ENCODE results near the gene RILPL1. TPM values are rescaled to one million over a fixed set of nuclear protein-coding genes. Genes with fewer than 3 reads are reported as not detected.
"Not testable (repeated sequence)": the region's sequence is repeated elsewhere in the genome, so short reads cannot be mapped to it uniquely, and the experiment has no call there.

RILPL1 gene
- total RNA-seq, 1 experiment from 2014 or later, result 9.7 TPM

DNA sequence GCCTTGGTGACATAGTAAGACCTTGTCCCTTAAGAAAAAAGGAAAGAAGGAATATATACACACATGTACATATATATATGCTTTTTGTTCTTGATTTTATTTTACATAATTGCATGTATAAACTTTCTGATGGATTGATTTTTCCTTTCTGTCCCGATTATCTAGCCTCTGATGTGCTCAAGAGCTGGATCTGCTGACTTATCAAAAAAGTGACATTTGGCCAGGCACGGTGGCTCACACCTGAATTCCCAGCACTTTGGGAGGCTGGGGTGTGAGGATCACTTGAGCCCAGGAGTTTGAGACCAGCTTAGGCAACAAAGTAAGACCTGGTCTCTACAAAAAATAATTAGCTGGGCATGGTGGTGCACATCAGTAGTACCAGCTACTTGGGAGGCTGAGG, 63.5 kb downstream of the RILPL1 start:
- Mint-ChIP-seq H3K27ac (ENCODE audit: unreplicated experiment) (no peak overlapping the region), H3K27me3 (ENCODE audit: unreplicated experiment) (no peaks in the 10 kb centered on the region), H3K4me1 (ENCODE audit: low read depth, unreplicated experiment) (no peaks in the 10 kb centered on the region), H3K9me3 (ENCODE audit: low read depth, unreplicated experiment) (no peaks in the 10 kb centered on the region), H3K36me3 (ENCODE audit: insufficient read depth, unreplicated experiment) (no peaks in the 10 kb centered on the region), H3K4me3 (ENCODE audit: low read depth, unreplicated experiment) (no peak overlapping the region)
- intact Hi-C loops (cut with micrococcal nuclease; ENCODE audit: unreplicated experiment), result no loop called here
- CTCF ChIA-PET, result interaction anchor here (0.7 to 1.6 kb wide), 2 partner anchors 37 to 104 kb away, joined by 3 to 5 read pairs; no protein-coding TSS in a partner anchor
- BruUV-seq (replicated peaks), result no TSS peak
- TF ChIP-seq, protein P1, sequence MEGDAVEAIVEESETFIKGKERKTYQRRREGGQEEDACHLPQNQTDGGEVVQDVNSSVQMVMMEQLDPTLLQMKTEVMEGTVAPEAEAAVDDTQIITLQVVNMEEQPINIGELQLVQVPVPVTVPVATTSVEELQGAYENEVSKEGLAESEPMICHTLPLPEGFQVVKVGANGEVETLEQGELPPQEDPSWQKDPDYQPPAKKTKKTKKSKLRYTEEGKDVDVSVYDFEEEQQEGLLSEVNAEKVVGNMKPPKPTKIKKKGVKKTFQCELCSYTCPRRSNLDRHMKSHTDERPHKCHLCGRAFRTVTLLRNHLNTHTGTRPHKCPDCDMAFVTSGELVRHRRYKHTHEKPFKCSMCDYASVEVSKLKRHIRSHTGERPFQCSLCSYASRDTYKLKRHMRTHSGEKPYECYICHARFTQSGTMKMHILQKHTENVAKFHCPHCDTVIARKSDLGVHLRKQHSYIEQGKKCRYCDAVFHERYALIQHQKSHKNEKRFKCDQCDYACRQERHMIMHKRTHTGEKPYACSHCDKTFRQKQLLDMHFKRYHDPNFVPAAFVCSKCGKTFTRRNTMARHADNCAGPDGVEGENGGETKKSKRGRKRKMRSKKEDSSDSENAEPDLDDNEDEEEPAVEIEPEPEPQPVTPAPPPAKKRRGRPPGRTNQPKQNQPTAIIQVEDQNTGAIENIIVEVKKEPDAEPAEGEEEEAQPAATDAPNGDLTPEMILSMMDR (IDR thresholded peaks at IDR 0.05; ENCODE audit: unreplicated experiment), result no peak
- no peak for DNase-seq

DNA sequence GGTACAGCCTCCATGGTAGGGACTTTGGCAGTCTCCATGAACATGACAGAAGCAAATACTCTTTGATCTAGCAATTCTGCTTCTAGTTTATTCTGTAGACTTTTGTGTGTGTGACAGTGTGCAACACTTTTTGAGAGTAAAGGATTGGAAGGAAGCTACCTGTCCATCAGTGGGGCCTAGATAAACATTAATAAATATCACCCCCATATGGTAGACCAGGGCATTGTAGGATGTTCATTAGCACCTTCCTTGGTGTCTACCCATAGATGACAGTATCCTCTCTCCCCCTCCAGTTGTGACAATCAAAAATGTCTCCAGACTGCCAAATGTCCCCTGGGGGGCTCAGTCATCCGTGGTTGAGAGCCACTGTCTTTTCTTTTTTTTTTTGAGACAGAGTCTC, 64.7 kb downstream of the RILPL1 start:
- Mint-ChIP-seq H3K36me3 (ENCODE audit: insufficient read depth, unreplicated experiment) (no peaks in the 10 kb centered on the region), H3K9me3 (ENCODE audit: low read depth, unreplicated experiment) (no peaks in the 10 kb centered on the region), H3K27me3 (ENCODE audit: unreplicated experiment) (no peaks in the 10 kb centered on the region), H3K4me1 (ENCODE audit: low read depth, unreplicated experiment) (no peaks in the 10 kb centered on the region), H3K27ac (ENCODE audit: unreplicated experiment) (no peak overlapping the region), H3K4me3 (ENCODE audit: low read depth, unreplicated experiment) (no peak overlapping the region)
- TF ChIP-seq, protein P1 (IDR thresholded peaks at IDR 0.05; ENCODE audit: unreplicated experiment), result no peak
- no TSS peak for BruUV-seq (replicated peaks)
- intact Hi-C loops (cut with micrococcal nuclease; ENCODE audit: unreplicated experiment), result no loop called here
- DNase-seq, result no peak
- CTCF ChIA-PET, result interaction anchor here (1.6 kb wide), 1 partner anchor 103 kb away, joined by 5 read pairs; no protein-coding TSS in a partner anchor

DNA sequence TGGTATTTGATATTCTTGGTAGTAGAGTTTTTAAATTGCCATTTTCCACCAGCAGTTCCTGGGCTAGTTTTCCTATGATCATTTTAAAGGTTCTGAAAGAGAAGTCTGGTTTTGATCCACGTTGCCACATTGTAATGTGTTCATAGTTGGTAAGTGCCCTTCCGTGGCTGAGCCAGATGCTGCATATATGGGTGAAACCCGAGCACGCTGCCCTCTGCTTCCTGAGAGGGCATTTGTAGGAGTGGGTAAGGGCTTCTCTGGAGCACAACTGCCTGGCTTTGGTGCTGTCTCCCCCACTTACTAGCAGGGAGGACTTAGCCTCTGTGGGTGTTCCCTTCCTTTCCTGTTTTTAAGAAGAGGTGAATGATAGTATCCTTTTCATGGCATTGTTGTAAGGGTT, 68.4 kb downstream of the RILPL1 start:
- peaks cover under 1% of the 10 kb centered on the region for H3K4me1 Mint-ChIP-seq (ENCODE audit: low read depth, unreplicated experiment)
- no peaks in the 10 kb centered on the region for H3K9me3 Mint-ChIP-seq (ENCODE audit: low read depth, unreplicated experiment)
- no peak for DNase-seq
- peaks cover 5% of the 10 kb centered on the region for H3K36me3 Mint-ChIP-seq (ENCODE audit: insufficient read depth, unreplicated experiment)
- no peak overlapping the region for H3K4me3 Mint-ChIP-seq (ENCODE audit: low read depth, unreplicated experiment)
- TF ChIP-seq, protein P1 (IDR thresholded peaks at IDR 0.05; ENCODE audit: unreplicated experiment), result no peak
- intact Hi-C loops (cut with micrococcal nuclease; ENCODE audit: unreplicated experiment), result no loop called here
- BruUV-seq (replicated peaks), result no TSS peak
- no peaks in the 10 kb centered on the region for H3K27me3 Mint-ChIP-seq (ENCODE audit: unreplicated experiment)
- H3K27ac Mint-ChIP-seq (ENCODE audit: unreplicated experiment), result no peak overlapping the region
- CTCF ChIA-PET, result no interaction called here

DNA sequence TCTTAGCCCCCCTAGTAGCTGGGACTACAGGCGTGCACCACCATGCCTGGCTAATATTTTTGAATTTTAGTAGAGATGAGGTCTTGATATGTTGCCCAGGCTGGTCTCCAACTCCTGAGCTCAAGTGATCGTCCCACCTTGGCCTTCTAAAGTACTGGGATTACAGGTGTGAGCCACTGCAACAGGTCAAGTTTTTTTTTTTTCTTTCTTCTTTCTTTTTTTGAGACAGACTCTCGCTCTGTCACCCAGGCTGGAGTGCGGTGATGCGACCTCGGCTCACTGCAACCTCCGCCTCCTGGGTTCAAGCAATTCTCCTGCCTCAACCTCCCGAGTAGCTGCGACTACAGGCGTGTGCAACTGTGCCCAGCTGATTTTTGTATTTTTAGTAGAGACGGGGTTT, 70.3 kb downstream of the RILPL1 start:
- CTCF ChIA-PET, result interaction anchor here (0.6 kb wide), 1 partner anchor 15 kb away, joined by 5 read pairs; no protein-coding TSS in a partner anchor
- H3K27ac Mint-ChIP-seq (ENCODE audit: unreplicated experiment); H3K9me3 Mint-ChIP-seq (ENCODE audit: low read depth, unreplicated experiment); BruUV-seq (replicated peaks); DNase-seq; H3K4me1 Mint-ChIP-seq (ENCODE audit: low read depth, unreplicated experiment); intact Hi-C loops (cut with micrococcal nuclease; ENCODE audit: unreplicated experiment); H3K4me3 Mint-ChIP-seq (ENCODE audit: low read depth, unreplicated experiment); H3K27me3 Mint-ChIP-seq (ENCODE audit: unreplicated experiment): not testable (repeated sequence)
- H3K36me3 Mint-ChIP-seq (ENCODE audit: insufficient read depth, unreplicated experiment), result peaks cover 18% of the 10 kb centered on the region

DNA sequence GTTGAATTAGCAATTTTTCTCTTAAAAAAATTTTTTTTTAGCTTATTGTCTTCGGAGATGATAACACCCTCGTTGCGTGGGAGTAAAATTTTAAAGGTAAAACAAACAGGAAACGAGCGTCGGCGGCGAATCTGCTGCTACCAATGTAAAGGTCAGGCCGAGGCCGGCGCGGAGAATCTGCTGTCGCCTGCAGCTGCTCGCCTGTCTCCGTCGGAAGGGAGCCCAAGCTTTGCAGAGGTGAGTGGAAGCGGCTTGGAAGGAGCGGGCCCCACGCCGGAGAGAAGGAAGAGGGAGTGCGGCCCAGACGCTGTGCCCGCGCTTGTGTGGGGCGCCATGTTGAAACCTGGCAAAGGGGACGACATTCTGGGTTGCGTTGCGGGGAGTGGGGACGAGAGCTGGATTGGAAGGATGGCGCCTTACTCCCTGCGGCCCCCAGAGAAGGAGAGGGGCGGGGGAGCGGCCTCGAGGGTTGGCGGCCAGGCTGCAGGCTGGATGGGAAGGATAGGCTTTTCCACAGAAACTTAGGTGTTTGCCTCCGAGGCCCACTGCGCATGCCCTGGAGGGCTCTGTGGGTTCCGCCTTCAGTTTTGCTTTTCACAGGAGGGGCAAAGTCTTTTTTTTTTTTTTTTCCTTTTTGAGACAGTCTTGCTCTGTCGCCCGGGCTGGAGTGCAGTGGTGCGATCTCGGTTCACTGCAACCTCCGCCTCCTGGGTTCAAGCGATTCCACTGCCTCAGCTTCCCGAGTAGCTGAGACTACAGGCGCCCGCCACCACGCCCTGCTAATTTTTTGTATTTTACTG, 75.3 kb downstream of the RILPL1 start, which contains the start of gene SNRNP35:
Gene SNRNP35 (plus strand): TSS at position 160 of the 800 bp plus-strand sequence. CDS start 7,402 bp downstream, outside the sequence.
- peak within 1 kb of the TSS; percentile 98 for H3K4me3 Mint-ChIP-seq (ENCODE audit: low read depth, unreplicated experiment)
- intact Hi-C loops (cut with micrococcal nuclease; ENCODE audit: unreplicated experiment), result no loop called here
- CTCF ChIA-PET, result no interaction called here
- no peaks in the 10 kb centered on the region for H3K27me3 Mint-ChIP-seq (ENCODE audit: unreplicated experiment)
- no peaks in the 10 kb centered on the region for H3K9me3 Mint-ChIP-seq (ENCODE audit: low read depth, unreplicated experiment)
- peak; percentile 78 for DNase-seq
- BruUV-seq (replicated peaks), result TSS peak; percentile 61
- peaks cover 8% of the 10 kb centered on the region for H3K4me1 Mint-ChIP-seq (ENCODE audit: low read depth, unreplicated experiment)
- TF ChIP-seq, protein P1 (IDR thresholded peaks at IDR 0.05; ENCODE audit: unreplicated experiment), result no peak
- peaks cover 24% of the 10 kb centered on the region for H3K36me3 Mint-ChIP-seq (ENCODE audit: insufficient read depth, unreplicated experiment)
- H3K27ac Mint-ChIP-seq (ENCODE audit: unreplicated experiment), result peak within 1 kb of the TSS; percentile 99

Data from Calu3 (cell line).